AG04449 (cell line): ENCODE measurements around the gene IQSEC3.

Source experiments
- CTCF ChIA-PET: fragments of 350-600 bp; formaldehyde crosslinking; extraction: SDS; loops from one replicate; lab custom pipeline; 2021; ENCODE audit warnings: antibody characterized with exemption; lab: Yijun Ruan, JAX
- POLR2A ChIA-PET: fragments of 400-600, 350-600 bp; formaldehyde crosslinking; extraction: SDS; loops from one replicate; lab custom pipeline; 2020; ENCODE audit warnings: antibody characterized with exemption, inconsistent platforms; lab: Yijun Ruan, JAX
- DNase-seq: peaks from one replicate; pipeline ENCODE4 v3.0.0-alpha.2; 2010; ENCODE audit warnings: low read depth, low spot score
- H3K4me3 ChIP-seq: 2 replicates; pipeline ENCODE4 v1.5.1; 2011; ENCODE audit warnings: low read depth, mild to moderate bottlenecking, control low read depth, low read length
- CTCF ChIP-seq: IDR thresholded peaks from one replicate; pipeline ENCODE4 v1.5.1; 2011; ENCODE audit warnings: mild to moderate bottlenecking, moderate library complexity, low read length, control low read depth, inconsistent platforms; ENCODE audit not compliant: insufficient read depth; ENCODE audit errors: missing control alignments

Gene IQSEC3

GRCh38 chr12:148676-149416 lies 82.3 kb downstream of the IQSEC3 start:
- CTCF ChIA-PET, result no interaction called here

GRCh38 chr12:151579-151978 lies 85.0 kb downstream of the IQSEC3 start:
- ChIA-PET CTCF (interaction anchor here (1.0 to 2.0 kb wide), 2 partner anchors 10 to 13 kb away, joined by 3 to 4 read pairs; no protein-coding TSS in a partner anchor), POLR2A (no interaction called here)
- TF ChIP-seq CTCF, result no peak
- DNase-seq, result no peak
- H3K4me3 ChIP-seq, result no peak overlapping the region

More at GRCh38 chr12:148676-149416, 82.3 kb downstream of the IQSEC3 start:
- POLR2A ChIA-PET, result no interaction called here
- TF ChIP-seq CTCF, result no peak
- no peak overlapping the region for H3K4me3 ChIP-seq
- no peak for DNase-seq

- no peak for DNase-seq
- no peak for TF ChIP-seq CTCF
- ChIA-PET POLR2A (interaction anchor here (0.6 kb wide), 1 partner anchor 72 kb away, joined by 3 read pairs; no protein-coding TSS in a partner anchor), CTCF (interaction anchor here (0.8 to 2.1 kb wide), 11 partner anchors 8 to 97 kb away, joined by 3 to 18 read pairs (median 3); no protein-coding TSS in a partner anchor)
- no peak overlapping the region for H3K4me3 ChIP-seq
These were observed 85.9 kb downstream of the IQSEC3 start for GRCh38 chr12:152440-152839.

GRCh38 chr12:153080-153746 lies 86.6 kb downstream of the IQSEC3 start:
- no peak for DNase-seq
- peak; percentile 83 for TF ChIP-seq CTCF
- CTCF ChIA-PET, result interaction anchor here (0.6 to 2.1 kb wide), 17 partner anchors 8 to 97 kb away, joined by 3 to 18 read pairs (median 4); no protein-coding TSS in a partner anchor
- POLR2A ChIA-PET, result interaction anchor here (0.6 kb wide), 1 partner anchor 73 kb away, joined by 3 read pairs; no protein-coding TSS in a partner anchor
- no peak overlapping the region for H3K4me3 ChIP-seq

- no peak for DNase-seq
- no peak for TF ChIP-seq CTCF
- POLR2A ChIA-PET, result no interaction called here
- CTCF ChIA-PET, result interaction anchor here (1.0 to 2.1 kb wide), 6 partner anchors 9 to 25 kb away, joined by 3 to 18 read pairs (median 8); no protein-coding TSS in a partner anchor
- no peak overlapping the region for H3K4me3 ChIP-seq
These were observed 87.5 kb downstream of the IQSEC3 start for GRCh38 chr12:154058-154457.

GRCh38 chr12:155006-155405 lies 88.4 kb downstream of the IQSEC3 start:
- ChIA-PET CTCF (no interaction called here), POLR2A (interaction anchor here (0.9 kb wide), 1 partner anchor 22 kb away, joined by 3 read pairs; no protein-coding TSS in a partner anchor)
- no peak for DNase-seq
- H3K4me3 ChIP-seq, result no peak overlapping the region
- no peak for TF ChIP-seq CTCF
